Activated CD4-positive, alpha-beta T cell treated with anti-CD3 and anti-CD28 coated beads for 36 hours (primary cell): ENCODE measurements around the gene VPS18. TPM values are rescaled to one million over a fixed set of nuclear protein-coding genes. Genes with fewer than 3 reads are reported as not detected.

ENCODE experiments used
- ATAC-seq: fragments of 200-7000 bp; cut with Tn5 transposase; one replicate; pipeline ENCODE4 v1.10.0; 2021; ENCODE audit warnings: mild to moderate bottlenecking, moderate library complexity
- CTCF ChIA-PET: fragments of 350-600 bp; sonication (Branson Sonifier 250); formaldehyde crosslinking; loops from one replicate; lab custom pipeline; 2021; ENCODE audit warnings: antibody characterized with exemption; lab: Charles Lee
- POLR2A ChIA-PET: fragments of 350-600 bp; sonication (Branson Sonifier 250); formaldehyde crosslinking; loops from one replicate; lab custom pipeline; 2021; ENCODE audit warnings: antibody characterized with exemption, inconsistent platforms; lab: Charles Lee
- DNase-seq: peaks from one replicate; pipeline ENCODE4 v3.0.0-alpha.2; 2020
- H3K27ac Mint-ChIP-seq: one replicate; pipeline ENCODE4 v1.8.0; 2021; ENCODE audit warnings: mixed read lengths
- H3K27me3 Mint-ChIP-seq: one replicate; pipeline ENCODE4 v1.8.0; 2021; ENCODE audit warnings: mixed read lengths
- H3K36me3 Mint-ChIP-seq: one replicate; pipeline ENCODE4 v1.8.0; 2021; ENCODE audit warnings: low read depth, mixed read lengths
- H3K4me1 Mint-ChIP-seq: one replicate; pipeline ENCODE4 v1.8.0; 2021; ENCODE audit warnings: mixed read lengths
- H3K4me3 Mint-ChIP-seq: one replicate; pipeline ENCODE4 v1.8.0; 2021; ENCODE audit warnings: mild to moderate bottlenecking, moderate library complexity, mixed read lengths
- H3K9me3 Mint-ChIP-seq: one replicate; pipeline ENCODE4 v1.8.0; 2021; ENCODE audit warnings: low read depth, mixed read lengths
- intact Hi-C, 2 experiments: fragments of 100-400 bp; cut with DNase I in 1 of 2; cut with micrococcal nuclease in 1 of 2; formaldehyde crosslinking; loops; one replicate each; pipeline versions ENCODE4 v1.14.2 to v1.15.1; 2022 to 2024; cut with DNase I, micrococcal nuclease
- total RNA-seq, 2 experiments: library from RNA; stranded (reverse); gene quantifications; one replicate each; pipeline ENCODE4 v1.2.3, GENCODE V29; 2021

VPS18 gene
- total RNA-seq, 2 experiments from 2014 or later, result 6.2 TPM

DNA sequence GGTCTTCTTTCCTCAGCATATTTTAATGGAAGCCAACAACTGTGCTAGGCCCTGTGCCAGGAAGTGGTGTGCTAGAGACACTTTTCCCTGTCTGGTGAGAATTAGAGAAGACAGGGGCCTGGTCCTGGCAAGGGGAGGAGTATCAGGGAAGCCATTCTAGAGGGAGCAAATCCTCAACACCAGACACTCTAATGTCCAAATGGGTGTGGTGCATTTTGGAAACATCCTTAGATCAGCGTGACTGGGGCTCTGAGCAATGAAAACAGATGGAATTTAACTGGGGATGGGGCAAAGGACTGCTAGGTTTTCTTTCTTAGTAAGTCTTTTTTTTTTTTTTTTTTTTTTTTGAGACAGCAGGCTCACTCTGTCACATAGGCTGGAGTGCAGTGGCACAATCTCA is 7.7 kb upstream of the VPS18 start:
- no peaks in the 10 kb centered on the region for H3K27me3 Mint-ChIP-seq
- intact Hi-C loops, result no loop called here
- H3K27ac Mint-ChIP-seq, result no peak overlapping the region
- DNase-seq, result no peak
- ChIA-PET POLR2A (no interaction called here), CTCF (interaction anchor here (0.7 to 1.0 kb wide), 2 partner anchors 29 to 537 kb away, joined by 3 to 4 read pairs; no protein-coding TSS in a partner anchor)
- H3K9me3 Mint-ChIP-seq, result no peaks in the 10 kb centered on the region
- ATAC-seq, result no peak
- H3K4me3 Mint-ChIP-seq, result no peak overlapping the region
- no peaks in the 10 kb centered on the region for H3K36me3 Mint-ChIP-seq
- peaks cover 12% of the 10 kb centered on the region for H3K4me1 Mint-ChIP-seq

DNA sequence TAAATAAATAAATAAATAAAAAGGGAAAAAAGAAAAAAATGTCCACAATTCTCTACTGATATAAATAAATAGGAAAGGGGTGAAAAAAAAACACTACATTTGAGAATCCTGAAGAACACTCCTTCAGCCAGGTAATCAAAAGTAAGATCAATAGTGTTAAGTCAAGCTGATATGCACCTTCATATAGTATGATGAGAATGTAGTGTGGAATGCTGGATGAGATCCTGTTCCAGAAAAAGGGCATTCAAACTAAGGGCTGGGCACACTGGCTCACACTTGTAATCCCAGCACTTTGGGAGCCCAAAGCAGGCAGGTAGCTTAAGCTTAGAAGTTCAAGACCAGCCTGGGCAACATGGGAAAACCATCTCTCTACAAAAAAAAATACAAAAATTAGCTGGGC is 5.1 kb upstream of the VPS18 start:
- Mint-ChIP-seq H3K36me3 (no peaks in the 10 kb centered on the region), H3K9me3 (no peaks in the 10 kb centered on the region), H3K4me3 (no peak overlapping the region), H3K4me1 (peaks cover 22% of the 10 kb centered on the region), H3K27me3 (no peaks in the 10 kb centered on the region), H3K27ac (no peak overlapping the region)
- DNase-seq (no peak), ATAC-seq (no peak)
- CTCF ChIA-PET, result interaction anchor here (0.8 to 5.8 kb wide), 3 partner anchors 32 to 261 kb away, joined by 3 to 150 read pairs (median 6); no protein-coding TSS in a partner anchor
- intact Hi-C loops, result no loop called here
- POLR2A ChIA-PET, result no interaction called here

DNA sequence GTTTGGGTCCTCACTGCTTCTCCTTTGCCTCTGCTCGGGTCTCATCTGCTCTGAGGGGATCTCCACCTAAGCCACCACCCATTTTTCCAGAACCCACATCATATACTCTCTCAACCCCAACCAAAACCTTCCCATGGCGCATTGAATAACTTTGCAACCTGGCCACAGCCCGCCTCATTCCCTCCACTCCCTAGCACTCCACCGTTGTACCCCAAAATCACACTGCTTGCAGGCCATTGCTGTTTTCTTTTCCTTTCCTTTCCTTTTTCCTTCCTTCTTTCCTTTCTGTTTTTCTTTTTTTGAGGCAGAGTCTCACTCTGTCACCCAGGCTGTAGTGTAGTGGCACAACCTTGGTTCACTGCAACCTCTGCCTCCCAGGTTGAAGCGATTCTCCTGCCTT is 3.1 kb upstream of the VPS18 start:
- intact Hi-C loops, result loop anchor here in 1 of 2 experiments (10.0 kb wide), 1 partner anchor 146 kb away; no protein-coding TSS in a partner anchor
- DNase-seq (no peak), ATAC-seq (no peak)
- Mint-ChIP-seq H3K27ac (no peak overlapping the region), H3K9me3 (no peaks in the 10 kb centered on the region), H3K36me3 (no peaks in the 10 kb centered on the region), H3K4me3 (no peak overlapping the region), H3K27me3 (no peaks in the 10 kb centered on the region), H3K4me1 (peaks cover 28% of the 10 kb centered on the region)
- ChIA-PET CTCF (interaction anchor here (0.8 to 5.8 kb wide), 9 partner anchors 10 to 131 kb away, joined by 3 to 150 read pairs (median 9); partner anchors contain the start of gene RHOV), POLR2A (no interaction called here)

DNA sequence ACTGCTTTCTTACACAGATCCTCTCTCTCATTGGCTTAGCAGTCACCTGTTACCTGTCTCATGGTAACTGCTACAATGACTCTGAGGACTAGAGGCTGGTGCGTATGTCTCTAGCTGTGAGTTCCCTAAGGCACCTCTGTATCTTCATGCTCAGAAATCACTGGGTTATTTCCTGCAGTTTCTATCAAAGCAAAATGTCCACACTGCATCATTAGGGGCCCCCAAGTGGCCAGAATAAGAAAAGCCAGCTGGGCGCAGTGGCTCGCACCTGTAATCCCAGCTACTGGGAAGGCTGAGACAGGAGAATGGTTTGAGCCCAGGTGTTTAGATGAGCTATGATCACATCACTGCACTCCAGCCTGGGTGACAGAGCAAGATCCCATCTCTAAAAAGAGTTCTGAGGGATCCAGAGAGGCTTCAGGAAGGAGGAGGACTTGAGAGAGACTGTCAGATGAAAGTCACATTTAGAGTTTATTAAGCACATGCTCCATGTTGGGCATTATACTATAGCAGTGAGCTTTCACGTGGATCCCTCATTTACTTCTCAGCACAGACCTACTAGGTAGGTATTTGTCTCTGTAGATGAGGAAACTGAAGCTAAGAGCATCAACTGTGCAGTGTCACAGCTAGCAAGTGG is 2.3 kb upstream of the VPS18 start:
- intact Hi-C loops, result loop anchor here in 1 of 2 experiments (10.0 kb wide), 1 partner anchor 147 kb away; no protein-coding TSS in a partner anchor

DNA sequence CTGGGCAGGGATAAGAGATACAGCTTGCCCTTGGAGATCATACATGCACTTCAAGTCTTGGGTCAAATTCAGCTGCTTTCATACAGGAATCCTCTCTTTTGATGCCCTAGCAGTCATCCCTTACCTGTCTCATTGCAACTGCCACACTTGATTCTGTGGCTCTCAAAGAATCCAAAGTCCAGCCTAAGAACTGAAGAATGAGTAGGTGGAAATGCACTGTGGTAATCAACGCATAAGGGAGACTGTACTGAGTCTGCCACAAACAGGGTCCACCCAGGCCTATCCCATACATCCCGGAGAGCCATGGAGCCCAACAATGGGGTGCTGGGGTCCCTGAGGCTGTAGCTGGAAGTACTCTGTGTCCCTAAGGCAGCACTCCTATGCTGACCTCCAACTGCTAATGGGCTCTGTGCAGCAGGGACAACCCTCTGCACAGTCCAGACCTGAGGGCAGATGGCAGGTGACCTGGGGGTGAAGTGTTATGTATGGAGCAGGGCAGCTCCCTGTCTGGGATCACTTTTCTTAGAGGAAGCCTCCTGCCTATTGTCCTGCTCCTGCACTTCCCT is 1.7 kb upstream of the VPS18 start:
- H3K27ac Mint-ChIP-seq, result no peak overlapping the region
- DNase-seq (no peak), ATAC-seq (no peak)
- peaks cover 29% of the 10 kb centered on the region for H3K4me1 Mint-ChIP-seq
- H3K27me3 Mint-ChIP-seq, result no peaks in the 10 kb centered on the region
- peaks cover 3% of the 10 kb centered on the region for H3K36me3 Mint-ChIP-seq
- intact Hi-C loops, result loop anchor here in 1 of 2 experiments (10.0 kb wide), 1 partner anchor 148 kb away; no protein-coding TSS in a partner anchor
- H3K4me3 Mint-ChIP-seq, result no peak overlapping the region
- CTCF ChIA-PET, result interaction anchor here (0.6 to 5.8 kb wide), 19 partner anchors 11 to 373 kb away, joined by 3 to 150 read pairs (median 5); partner anchors contain the start of genes CHP1, EXD1 and RHOV
- no peaks in the 10 kb centered on the region for H3K9me3 Mint-ChIP-seq
- POLR2A ChIA-PET, result interaction anchor here (0.8 kb wide), 1 partner anchor 33 kb away, joined by 4 read pairs; no protein-coding TSS in a partner anchor

More for the DNA sequence above, 2.3 kb upstream of the VPS18 start:
- Mint-ChIP-seq H3K27me3 (no peaks in the 10 kb centered on the region), H3K27ac (no peak overlapping the region), H3K4me3 (no peak overlapping the region), H3K9me3 (no peaks in the 10 kb centered on the region), H3K36me3 (no peaks in the 10 kb centered on the region), H3K4me1 (peaks cover 29% of the 10 kb centered on the region)
- peak; percentile 54 for DNase-seq
- CTCF ChIA-PET, result interaction anchor here (0.6 to 5.8 kb wide), 21 partner anchors 11 to 570 kb away, joined by 3 to 150 read pairs (median 4); partner anchors contain the start of genes CHP1, EXD1 and RHOV
- POLR2A ChIA-PET, result interaction anchor here (0.8 kb wide), 1 partner anchor 33 kb away, joined by 4 read pairs; no protein-coding TSS in a partner anchor
- no peak for ATAC-seq

DNA sequence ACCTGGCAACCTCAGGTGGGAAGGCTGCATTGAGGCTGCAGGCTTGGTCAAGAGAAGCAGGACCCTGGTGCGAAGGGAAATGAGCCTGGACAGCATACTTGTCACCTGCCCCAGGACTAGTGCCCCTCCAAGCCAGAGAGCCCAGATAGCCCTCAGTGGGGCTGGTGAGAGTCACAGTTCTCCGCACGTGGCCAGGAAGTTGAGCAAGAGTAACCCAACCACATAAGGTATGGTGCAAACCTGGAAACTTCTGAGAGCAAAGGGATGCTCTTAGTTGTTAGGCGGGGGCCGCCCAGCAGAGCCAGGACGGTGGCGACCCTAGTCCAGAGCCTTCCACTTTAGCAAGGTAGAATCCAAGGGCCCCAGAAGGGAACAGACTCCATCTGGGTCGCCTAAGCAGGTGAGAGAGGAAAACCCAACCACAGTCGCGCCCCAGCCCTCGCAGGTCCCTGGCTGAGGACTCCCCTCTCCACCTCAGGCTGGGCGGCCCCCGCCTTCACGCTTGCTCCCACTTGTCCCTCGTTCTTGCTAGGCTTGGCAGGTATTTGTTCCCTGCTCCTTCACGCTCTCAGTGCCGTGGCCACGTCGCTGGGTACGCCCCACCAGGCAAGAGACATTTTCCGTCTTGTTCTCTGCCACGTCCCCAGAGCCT is 1.1 kb upstream of the VPS18 start:
- DNase-seq, result no peak

DNA sequence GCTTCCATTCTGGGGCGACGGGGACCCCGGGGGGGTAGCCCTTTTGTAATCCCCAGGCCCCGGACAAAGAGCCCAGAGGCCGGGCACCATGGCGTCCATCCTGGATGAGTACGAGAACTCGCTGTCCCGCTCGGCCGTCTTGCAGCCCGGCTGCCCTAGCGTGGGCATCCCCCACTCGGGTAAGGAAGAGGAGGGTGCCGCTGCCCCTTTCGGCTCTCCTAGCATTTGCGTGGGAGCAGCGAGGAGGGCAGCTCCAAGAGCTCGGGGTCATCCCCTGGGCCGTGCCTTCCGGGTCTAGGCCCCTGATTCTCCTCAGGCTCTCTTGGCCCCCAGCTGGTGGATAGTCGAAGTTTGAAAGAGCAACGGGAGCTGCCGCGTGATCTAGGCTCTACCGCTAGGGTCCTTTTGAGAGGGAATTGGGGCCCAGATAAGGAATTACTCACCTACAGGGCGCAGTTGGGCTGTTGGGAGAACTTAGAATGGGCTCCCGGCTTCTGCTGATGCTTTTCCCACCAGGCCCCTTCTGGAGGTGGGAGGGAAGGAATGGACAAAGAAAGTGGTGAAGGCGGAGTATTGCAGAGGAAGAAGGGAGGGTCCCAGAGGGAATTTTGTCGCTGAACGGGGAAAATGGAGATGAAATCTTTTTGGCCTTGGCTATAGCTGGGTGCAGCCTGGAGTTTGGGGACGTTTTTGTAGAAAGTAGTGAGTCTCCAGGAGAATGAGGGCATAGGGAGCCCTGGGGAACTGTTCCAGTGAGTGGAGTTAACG is 615 bp downstream of the VPS18 start:
- ChIA-PET POLR2A (interaction anchor here (0.6 to 2.4 kb wide), 7 partner anchors 8 to 330 kb away, joined by 3 to 19 read pairs (median 4); partner anchors contain the start of genes CCDC32 and RAD51), CTCF (interaction anchor here (0.5 to 8.0 kb wide), 39 partner anchors 10 to 512 kb away, joined by 3 to 268 read pairs (median 5); partner anchors contain the start of genes C15orf62, CHAC1, DNAJC17 and RAD51)
- H3K27ac Mint-ChIP-seq, result peak overlapping the region; percentile 86
- H3K4me3 Mint-ChIP-seq, result peak overlapping the region; percentile 88
- H3K9me3 Mint-ChIP-seq, result no peaks in the 10 kb centered on the region
- peaks cover 29% of the 10 kb centered on the region for H3K4me1 Mint-ChIP-seq
- intact Hi-C loops, result loop anchor here (1.0 to 10.0 kb wide), 19 partner anchors 16 to 598 kb away; partner anchors contain the start of genes DNAJC17 (in 2 of the 2), ZFYVE19 (in 2 of the 2), CHAC1 (in 1 of the 2) and CHP1 (in 1 of the 2)
- peak; percentile 40 for ATAC-seq
- no peaks in the 10 kb centered on the region for H3K27me3 Mint-ChIP-seq
- DNase-seq, result peak; percentile 76
- peaks cover 12% of the 10 kb centered on the region for H3K36me3 Mint-ChIP-seq

More for the DNA sequence above, 1.1 kb upstream of the VPS18 start:
- intact Hi-C loops, result loop anchor here in 1 of 2 experiments (10.0 kb wide), 1 partner anchor 148 kb away; no protein-coding TSS in a partner anchor
- no peak for ATAC-seq
- no peaks in the 10 kb centered on the region for H3K27me3 Mint-ChIP-seq
- H3K4me1 Mint-ChIP-seq, result peaks cover 29% of the 10 kb centered on the region
- ChIA-PET CTCF (interaction anchor here (0.5 to 8.0 kb wide), 19 partner anchors 8 to 709 kb away, joined by 3 to 268 read pairs (median 10); partner anchors contain the start of genes C15orf62, RAD51 and RHOV), POLR2A (interaction anchor here (0.8 to 2.4 kb wide), 2 partner anchors 34 to 35 kb away, joined by 4 to 19 read pairs; no protein-coding TSS in a partner anchor)
- no peak overlapping the region for H3K4me3 Mint-ChIP-seq
- H3K9me3 Mint-ChIP-seq, result no peaks in the 10 kb centered on the region
- H3K27ac Mint-ChIP-seq, result peak overlapping the region; percentile 86
- H3K36me3 Mint-ChIP-seq, result peaks cover 6% of the 10 kb centered on the region

DNA sequence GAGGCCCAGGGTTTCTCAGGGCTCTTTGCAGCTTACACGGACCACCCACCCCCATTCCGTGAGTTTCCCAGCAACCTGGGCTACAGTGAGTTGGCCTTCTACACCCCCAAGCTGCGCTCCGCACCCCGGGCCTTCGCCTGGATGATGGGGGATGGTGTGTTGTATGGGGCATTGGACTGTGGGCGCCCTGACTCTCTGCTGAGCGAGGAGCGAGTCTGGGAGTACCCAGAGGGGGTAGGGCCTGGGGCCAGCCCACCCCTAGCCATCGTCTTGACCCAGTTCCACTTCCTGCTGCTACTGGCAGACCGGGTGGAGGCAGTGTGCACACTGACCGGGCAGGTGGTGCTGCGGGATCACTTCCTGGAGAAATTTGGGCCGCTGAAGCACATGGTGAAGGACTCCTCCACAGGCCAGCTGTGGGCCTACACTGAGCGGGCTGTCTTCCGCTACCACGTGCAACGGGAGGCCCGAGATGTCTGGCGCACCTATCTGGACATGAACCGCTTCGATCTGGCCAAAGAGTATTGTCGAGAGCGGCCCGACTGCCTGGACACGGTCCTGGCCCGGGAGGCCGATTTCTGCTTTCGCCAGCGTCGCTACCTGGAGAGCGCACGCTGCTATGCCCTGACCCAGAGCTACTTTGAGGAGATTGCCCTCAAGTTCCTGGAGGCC is 5.4 kb downstream of the VPS18 start:
- Mint-ChIP-seq H3K27me3 (no peaks in the 10 kb centered on the region), H3K4me1 (peaks cover 28% of the 10 kb centered on the region), H3K4me3 (no peak overlapping the region), H3K27ac (no peak overlapping the region), H3K36me3 (peaks cover 32% of the 10 kb centered on the region), H3K9me3 (no peaks in the 10 kb centered on the region)
- ChIA-PET CTCF (interaction anchor here (1.7 to 8.0 kb wide), 3 partner anchors 12 to 41 kb away, joined by 5 to 268 read pairs (median 7); no protein-coding TSS in a partner anchor), POLR2A (no interaction called here)
- intact Hi-C loops, result loop anchor here (5.0 to 10.0 kb wide), 4 partner anchors 155 to 515 kb away; partner anchors contain the start of genes INO80 (in 1 of the 2), NUSAP1 (in 1 of the 2), OIP5 (in 1 of the 2) and RTF1 (in 1 of the 2)
- DNase-seq, result no peak
- no peak for ATAC-seq

DNA sequence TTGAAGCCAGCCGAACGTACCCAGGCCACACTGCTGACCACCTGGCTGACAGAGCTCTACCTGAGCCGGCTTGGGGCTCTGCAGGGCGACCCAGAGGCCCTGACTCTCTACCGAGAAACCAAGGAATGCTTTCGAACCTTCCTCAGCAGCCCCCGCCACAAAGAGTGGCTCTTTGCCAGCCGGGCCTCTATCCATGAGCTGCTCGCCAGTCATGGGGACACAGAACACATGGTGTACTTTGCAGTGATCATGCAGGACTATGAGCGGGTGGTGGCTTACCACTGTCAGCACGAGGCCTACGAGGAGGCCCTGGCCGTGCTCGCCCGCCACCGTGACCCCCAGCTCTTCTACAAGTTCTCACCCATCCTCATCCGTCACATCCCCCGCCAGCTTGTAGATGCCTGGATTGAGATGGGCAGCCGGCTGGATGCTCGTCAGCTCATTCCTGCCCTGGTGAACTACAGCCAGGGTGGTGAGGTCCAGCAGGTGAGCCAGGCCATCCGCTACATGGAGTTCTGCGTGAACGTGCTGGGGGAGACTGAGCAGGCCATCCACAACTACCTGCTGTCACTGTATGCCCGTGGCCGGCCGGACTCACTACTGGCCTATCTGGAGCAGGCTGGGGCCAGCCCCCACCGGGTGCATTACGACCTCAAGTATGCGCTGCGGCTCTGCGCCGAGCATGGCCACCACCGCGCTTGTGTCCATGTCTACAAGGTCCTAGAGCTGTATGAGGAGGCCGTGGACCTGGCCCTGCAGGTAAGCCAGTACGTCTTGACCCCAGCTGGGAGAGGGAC is 6.2 kb downstream of the VPS18 start:
- no peak for DNase-seq
- H3K9me3 Mint-ChIP-seq, result no peaks in the 10 kb centered on the region
- peaks cover 22% of the 10 kb centered on the region for H3K4me1 Mint-ChIP-seq
- ATAC-seq, result no peak
- CTCF ChIA-PET, result interaction anchor here (0.6 to 8.0 kb wide), 4 partner anchors 11 to 501 kb away, joined by 3 to 268 read pairs (median 4); partner anchors contain the start of gene CHAC1
- POLR2A ChIA-PET, result interaction anchor here (0.6 kb wide), 1 partner anchor 195 kb away, joined by 3 read pairs; no protein-coding TSS in a partner anchor
- intact Hi-C loops, result loop anchor here (5.0 to 10.0 kb wide), 3 partner anchors 217 to 514 kb away; partner anchors contain the start of genes INO80 (in 1 of the 2), NUSAP1 (in 1 of the 2), OIP5 (in 1 of the 2) and RTF1 (in 1 of the 2)
- H3K27me3 Mint-ChIP-seq, result no peaks in the 10 kb centered on the region
- H3K36me3 Mint-ChIP-seq, result peaks cover 32% of the 10 kb centered on the region
- H3K27ac Mint-ChIP-seq, result no peak overlapping the region
- no peak overlapping the region for H3K4me3 Mint-ChIP-seq
